K562 (cell line): Measurements from ENCODE around the gene ELFN2. TPM values are rescaled to one million over a fixed set of nuclear protein-coding genes. Genes with fewer than 3 reads are reported as not detected.

Source experiments
- BHLHE40 ChIP-seq: IDR thresholded peaks from 2 replicates; pipeline ENCODE4 v1.6.1; 2011; ENCODE audit warnings: low read length, improper control_type of control experiment
- CHD7 ChIP-seq: fragments of 200-600 bp; sonication (generic); IDR thresholded peaks from one replicate; pipeline ENCODE4 v1.6.1; 2012; ENCODE audit warnings: mild to moderate bottlenecking, low read depth, low read length, inconsistent platforms
- EZH2 ChIP-seq: IDR thresholded peaks from 2 replicates; pipeline ENCODE4 v1.6.1; 2012; ENCODE audit warnings: low read depth, mild to moderate bottlenecking, inconsistent platforms, low read length, borderline replicate concordance
- FOXP1 ChIP-seq: sonication (generic); formaldehyde crosslinking; IDR thresholded peaks from 2 replicates; pipeline ENCODE4 v1.8.0; 2022; ENCODE audit warnings: mild to moderate bottlenecking, missing genetic modification reagents
- MAFF ChIP-seq: IDR thresholded peaks from 2 replicates; pipeline ENCODE4 v1.6.1; 2012; ENCODE audit warnings: low read length, improper control_type of control experiment
- PHF21A ChIP-seq: fragments of 450-650 bp; IDR thresholded peaks from 2 replicates; pipeline ENCODE4 v1.6.1; 2017; ENCODE audit warnings: low read depth, borderline replicate concordance
- RBM15 ChIP-seq: fragments of 200-400 bp; formaldehyde crosslinking; IDR thresholded peaks from 2 replicates; pipeline ENCODE4 v1.6.1; 2018; ENCODE audit warnings: mild to moderate bottlenecking, low read length, moderate library complexity; ENCODE audit not compliant: insufficient read depth
- STAT5A ChIP-seq: IDR thresholded peaks from 2 replicates; pipeline ENCODE4 v1.6.1; 2012; ENCODE audit warnings: low read length, inconsistent platforms, borderline replicate concordance
- ZNF174 ChIP-seq: fragments of 250-450 bp; sonication (Bioruptor Pico); IDR thresholded peaks from 2 replicates; pipeline ENCODE4 v1.4.0; 2020; ENCODE audit warnings: mild to moderate bottlenecking
- polyA plus RNA-seq, 8 experiments: library from polyadenylated mRNA; depleted of rRNA in 4 of 8; stranded (reverse) in 5 of 8; unstranded in 3 of 8; fragments of >200 nt; fragmentation: Nextera tagmentation in 2 of 8; fragmentation: Illumina TruSeq in 1 of 8; extraction: Ambion mirVana in 2 of 8; extraction: Trizol in 1 of 8; gene quantifications; 2 replicates each; pipeline versions ENCODE4 v1.2.1 to v1.2.3, GENCODE V29; 2011 to 2014; ENCODE audit warnings: inconsistent platforms in 1 of 8, missing spikeins in 1 of 8
- total RNA-seq, 7 experiments: library from RNA; depleted of rRNA in 6 of 7; stranded (reverse); fragments of >200 nt in 6 of 7; fragmentation: Illumina TruSeq in 2 of 7; extraction: Trizol in 2 of 7; gene quantifications; 2 replicates each; pipeline versions ENCODE4 v1.2.1 to v1.2.3, GENCODE V29; 2011 to 2021; ENCODE audit warnings: low replicate concordance in 1 of 7

ELFN2 gene
- total and polyA plus RNA-seq, 9 of the 15 experiments (the other 6 are each of a cell fraction or from before 2014, with no cell fraction given): not detected

DNA sequence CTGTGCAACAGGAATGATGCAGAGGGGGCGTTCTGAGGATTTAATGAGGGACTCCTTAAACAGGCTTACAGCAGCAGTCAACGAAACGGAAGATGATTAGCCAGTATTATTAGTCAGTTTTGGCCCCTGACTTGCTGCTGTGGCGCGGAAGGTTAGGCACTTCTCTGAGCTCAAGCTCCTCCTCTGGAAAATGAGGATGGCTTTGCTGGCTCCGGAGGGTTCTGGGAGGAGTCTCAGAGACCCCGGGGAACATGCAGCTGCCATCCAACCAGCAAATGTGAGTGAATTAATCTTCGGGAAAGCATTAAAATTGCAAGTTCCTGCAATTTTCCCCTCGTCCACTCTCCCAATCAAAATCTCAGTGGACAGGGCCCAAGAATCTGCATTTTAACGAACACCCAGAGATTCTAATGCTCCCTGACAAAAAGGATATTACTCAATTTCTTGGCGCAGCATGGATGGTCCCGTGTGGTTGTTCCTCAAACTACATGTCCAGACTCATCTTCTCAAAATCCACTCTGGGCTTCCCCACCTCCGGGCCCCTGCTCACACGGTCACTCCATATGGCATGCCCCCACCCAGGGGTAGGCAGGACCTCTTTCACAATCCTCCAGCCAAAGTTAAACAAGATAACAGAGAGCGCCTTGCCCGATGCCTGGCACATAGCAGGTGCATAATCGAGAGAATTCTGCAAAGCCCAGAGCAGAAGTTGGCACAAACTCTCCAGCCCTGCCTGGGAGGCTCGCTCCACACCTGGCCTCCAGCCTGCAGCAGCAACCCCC, 6.4 kb downstream of the ELFN2 start (continued):
- TF ChIP-seq CHD7: no peak
- TF ChIP-seq RBM15: no peak
- TF ChIP-seq MAFF: no peak
- no peak for TF ChIP-seq EZH2
- TF ChIP-seq BHLHE40: no peak
- TF ChIP-seq ZNF174 (CRISPR knock-in tag): no peak
- no peak for TF ChIP-seq PHF21A
- TF ChIP-seq FOXP1: no peak
- TF ChIP-seq STAT5A: no peak
